ENCODE measurements around the gene HNMT. TPM values are rescaled to one million over a fixed set of nuclear protein-coding genes. Genes with fewer than 3 reads are reported as not detected.
"Not testable (repeated sequence)": the region's sequence is repeated elsewhere in the genome, so short reads cannot be mapped to it uniquely, and the experiment has no call there.

HNMT gene
- total and polyA plus RNA-seq, 2 of the 8 experiments (the other 6 are each of a cell fraction or from before 2014, with no cell fraction given): 1.6 to 3.6 TPM

DNA sequence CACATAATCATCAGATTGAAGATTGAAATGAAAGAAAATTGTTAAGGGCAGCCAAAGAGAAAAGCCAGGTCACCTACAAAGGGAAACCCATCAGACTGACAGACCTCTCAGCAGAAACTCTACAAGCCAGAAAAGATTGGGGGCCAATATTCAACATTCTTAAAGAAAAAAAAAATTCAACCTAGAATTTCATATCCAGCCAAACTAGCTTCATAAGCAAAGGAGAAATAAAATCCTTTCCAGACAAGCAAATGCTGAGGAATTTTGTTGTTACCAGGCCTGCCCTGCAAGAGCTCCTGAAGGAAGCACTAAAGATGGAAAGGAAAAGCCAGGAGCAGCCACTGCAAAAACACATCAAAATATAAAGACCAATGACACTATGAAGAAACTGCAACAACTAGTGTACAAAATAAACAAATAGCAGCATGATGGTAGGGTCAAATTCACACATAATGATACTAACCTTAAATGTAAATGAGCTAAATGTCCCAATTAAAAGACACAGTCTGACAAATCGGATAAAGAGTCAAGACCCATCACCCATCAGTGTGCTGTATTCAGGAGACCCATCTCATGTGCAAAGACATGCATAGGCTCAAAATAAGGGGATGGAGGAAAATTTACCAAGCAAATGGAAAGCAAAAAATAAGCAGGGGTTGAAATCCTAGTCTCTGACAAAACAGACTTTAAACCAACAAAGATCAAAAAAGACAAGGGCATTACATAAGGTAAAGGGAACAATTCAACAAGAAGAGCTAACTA lies 29.6 kb downstream of the HNMT start:
- H2BK5ac ChIP-seq (ENCODE audit: low read depth, low read length); H3K36me3 ChIP-seq (ENCODE audit: control insufficient read depth in 2 of 4, insufficient read depth in 4 of 4, low read length in 3 of 4); H3K4me1 ChIP-seq (replicated peaks in 1 of 4; ENCODE audit: control insufficient read depth in 3 of 4, insufficient read depth in 4 of 4, low read length in 3 of 4); H3K79me2 ChIP-seq (ENCODE audit: control insufficient read depth in 1 of 2, insufficient read depth in 2 of 2, low read length in 2 of 2); H3K4me3 ChIP-seq (ENCODE audit: extremely low read depth in 1 of 4, insufficient read depth in 2 of 4, low read depth in 3 of 4, low read length in 4 of 4); H2AK5ac ChIP-seq (ENCODE audit: low read depth, low read length); H3K56ac ChIP-seq (replicated peaks; ENCODE audit: insufficient read length, low read depth, low read length); H4K8ac ChIP-seq (ENCODE audit: extremely low read depth, insufficient read depth, low read length); H3K27ac ChIP-seq (ENCODE audit: low read depth, low read length); H2BK12ac ChIP-seq (ENCODE audit: low read depth, low read length); H2BK20ac ChIP-seq (ENCODE audit: low read length); H3K23me2 ChIP-seq (ENCODE audit: low read depth, low read length); H3K79me1 ChIP-seq (ENCODE audit: low read depth, low read length); H4K5ac ChIP-seq (ENCODE audit: insufficient read length, low read depth, low read length); H3K9me3 ChIP-seq (ENCODE audit: insufficient read depth in 2 of 2, low read depth in 1 of 2, low read length in 1 of 2); POLR2A ChIA-PET (ENCODE audit: partially characterized antibody); H3K4ac ChIP-seq (replicated peaks; ENCODE audit: insufficient read length, low read depth, low read length); H2BK15ac ChIP-seq (ENCODE audit: low read length); DNase-seq (ENCODE audit: low read depth in 1 of 2, low spot score in 2 of 2); H3K4me2 ChIP-seq (ENCODE audit: insufficient read depth in 1 of 2, low read depth in 2 of 2, low read length in 2 of 2); H3K9ac ChIP-seq (replicated peaks in 1 of 4; ENCODE audit: extremely low read depth in 1 of 4, low read depth in 3 of 4, low read length in 3 of 4); H4K91ac ChIP-seq (replicated peaks; ENCODE audit: insufficient read length, low read length); H3K27me3 ChIP-seq (replicated peaks in 1 of 4; ENCODE audit: control insufficient read depth in 3 of 4, extremely low read depth in 1 of 4, insufficient read depth in 3 of 4, low read length in 3 of 4); H3K18ac ChIP-seq (ENCODE audit: extremely low read depth, low read length); FAIRE-seq; H2BK120ac ChIP-seq (replicated peaks; ENCODE audit: low read depth, low read length); H2AFZ ChIP-seq (ENCODE audit: low read length); H3K23ac ChIP-seq (ENCODE audit: insufficient read length); H3K14ac ChIP-seq (ENCODE audit: insufficient read length); H4K20me1 ChIP-seq (replicated peaks in 1 of 2; ENCODE audit: control insufficient read depth in 1 of 2, insufficient read depth in 2 of 2, low read length in 2 of 2): not testable (repeated sequence)
- CTCF ChIA-PET (ENCODE audit: partially characterized antibody): interaction anchor here (0.7 to 1.2 kb wide), 2 partner anchors 16 to 38 kb away, joined by 3 to 5 read pairs; no protein-coding TSS in a partner anchor
- WGBS, 2 experiments (ENCODE audit: extremely low coverage in 1 of 2, insufficient coverage in 1 of 2, insufficient read length in 1 of 2, insufficient replicate concordance in 2 of 2, low coverage in 1 of 2, low lambda C conversion rate in 2 of 2, missing lambda C conversion rate in 1 of 2): 100% methylated on average over 1 of the region's 1 CpG; no CpG with 5 or more reads in 1 of the 2 experiments

DNA sequence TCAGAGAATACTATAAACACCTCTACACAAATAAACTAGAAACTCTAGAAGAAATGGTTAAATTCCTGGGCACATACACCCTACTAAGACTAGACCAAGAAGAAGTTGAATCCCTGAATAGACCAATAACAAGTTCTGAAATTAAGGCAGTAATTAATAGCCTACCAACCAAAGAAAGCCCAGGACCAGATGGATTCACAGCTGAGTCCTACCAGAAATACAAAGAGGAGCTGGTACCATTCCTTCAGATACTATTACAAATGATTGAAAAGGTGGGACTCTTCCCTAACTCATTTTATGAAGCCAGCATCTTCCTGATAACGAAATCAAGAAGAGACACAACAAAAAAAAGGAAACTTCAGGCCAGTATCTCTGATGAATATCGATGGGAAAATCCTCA lies 31.1 kb downstream of the HNMT start:
- H3K23me2 ChIP-seq (ENCODE audit: low read depth, low read length); H3K18ac ChIP-seq (ENCODE audit: extremely low read depth, low read length); H2BK120ac ChIP-seq (replicated peaks; ENCODE audit: low read depth, low read length); H2BK12ac ChIP-seq (ENCODE audit: low read depth, low read length); H3K4me2 ChIP-seq (ENCODE audit: insufficient read depth in 1 of 2, low read depth in 2 of 2, low read length in 2 of 2); H3K9me3 ChIP-seq (ENCODE audit: insufficient read depth in 2 of 2, low read depth in 1 of 2, low read length in 1 of 2); H3K14ac ChIP-seq (ENCODE audit: insufficient read length); H3K27ac ChIP-seq (ENCODE audit: low read depth, low read length); H2BK15ac ChIP-seq (ENCODE audit: low read length); H3K9ac ChIP-seq (replicated peaks in 1 of 4; ENCODE audit: extremely low read depth in 1 of 4, low read depth in 3 of 4, low read length in 3 of 4); H3K4ac ChIP-seq (replicated peaks; ENCODE audit: insufficient read length, low read depth, low read length); H2AK5ac ChIP-seq (ENCODE audit: low read depth, low read length); H3K79me2 ChIP-seq (ENCODE audit: control insufficient read depth in 1 of 2, insufficient read depth in 2 of 2, low read length in 2 of 2); H3K27me3 ChIP-seq (replicated peaks in 1 of 4; ENCODE audit: control insufficient read depth in 3 of 4, extremely low read depth in 1 of 4, insufficient read depth in 3 of 4, low read length in 3 of 4); H3K36me3 ChIP-seq (ENCODE audit: control insufficient read depth in 2 of 4, insufficient read depth in 4 of 4, low read length in 3 of 4); CTCF ChIA-PET (ENCODE audit: partially characterized antibody); H2BK5ac ChIP-seq (ENCODE audit: low read depth, low read length); H3K79me1 ChIP-seq (ENCODE audit: low read depth, low read length); H3K4me3 ChIP-seq (ENCODE audit: extremely low read depth in 1 of 4, insufficient read depth in 2 of 4, low read depth in 3 of 4, low read length in 4 of 4); H4K5ac ChIP-seq (ENCODE audit: insufficient read length, low read depth, low read length); H2BK20ac ChIP-seq (ENCODE audit: low read length); DNase-seq (ENCODE audit: low read depth in 1 of 2, low spot score in 2 of 2); FAIRE-seq; H2AFZ ChIP-seq (ENCODE audit: low read length); H4K8ac ChIP-seq (ENCODE audit: extremely low read depth, insufficient read depth, low read length); H3K23ac ChIP-seq (ENCODE audit: insufficient read length); H3K56ac ChIP-seq (replicated peaks; ENCODE audit: insufficient read length, low read depth, low read length); H4K20me1 ChIP-seq (replicated peaks in 1 of 2; ENCODE audit: control insufficient read depth in 1 of 2, insufficient read depth in 2 of 2, low read length in 2 of 2); H3K4me1 ChIP-seq (replicated peaks in 1 of 4; ENCODE audit: control insufficient read depth in 3 of 4, insufficient read depth in 4 of 4, low read length in 3 of 4); POLR2A ChIA-PET (ENCODE audit: partially characterized antibody); H4K91ac ChIP-seq (replicated peaks; ENCODE audit: insufficient read length, low read length): not testable (repeated sequence)
- 76% methylated on average over 2 of the region's 2 CpGs; no CpG with 5 or more reads in 1 of the 2 experiments for WGBS, 2 experiments (ENCODE audit: extremely low coverage in 1 of 2, insufficient coverage in 1 of 2, insufficient read length in 1 of 2, insufficient replicate concordance in 2 of 2, low coverage in 1 of 2, low lambda C conversion rate in 2 of 2, missing lambda C conversion rate in 1 of 2)
